ENCODE measurements around the gene GLOD4. TPM values are rescaled to one million over a fixed set of nuclear protein-coding genes. Genes with fewer than 3 reads are reported as not detected.

Gene GLOD4
- total and polyA plus RNA-seq, 7 donors: 13.5 to 29.2 (median 21.3) TPM

- no peak for ATAC-seq
- no peaks in the 10 kb centered on the region for H3K27me3 ChIP-seq (ENCODE audit: insufficient read depth in 3 of 3, low read length in 2 of 3)
- TF ChIP-seq, protein P1, sequence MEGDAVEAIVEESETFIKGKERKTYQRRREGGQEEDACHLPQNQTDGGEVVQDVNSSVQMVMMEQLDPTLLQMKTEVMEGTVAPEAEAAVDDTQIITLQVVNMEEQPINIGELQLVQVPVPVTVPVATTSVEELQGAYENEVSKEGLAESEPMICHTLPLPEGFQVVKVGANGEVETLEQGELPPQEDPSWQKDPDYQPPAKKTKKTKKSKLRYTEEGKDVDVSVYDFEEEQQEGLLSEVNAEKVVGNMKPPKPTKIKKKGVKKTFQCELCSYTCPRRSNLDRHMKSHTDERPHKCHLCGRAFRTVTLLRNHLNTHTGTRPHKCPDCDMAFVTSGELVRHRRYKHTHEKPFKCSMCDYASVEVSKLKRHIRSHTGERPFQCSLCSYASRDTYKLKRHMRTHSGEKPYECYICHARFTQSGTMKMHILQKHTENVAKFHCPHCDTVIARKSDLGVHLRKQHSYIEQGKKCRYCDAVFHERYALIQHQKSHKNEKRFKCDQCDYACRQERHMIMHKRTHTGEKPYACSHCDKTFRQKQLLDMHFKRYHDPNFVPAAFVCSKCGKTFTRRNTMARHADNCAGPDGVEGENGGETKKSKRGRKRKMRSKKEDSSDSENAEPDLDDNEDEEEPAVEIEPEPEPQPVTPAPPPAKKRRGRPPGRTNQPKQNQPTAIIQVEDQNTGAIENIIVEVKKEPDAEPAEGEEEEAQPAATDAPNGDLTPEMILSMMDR (IDR thresholded peaks at IDR 0.05): no peak
- no peaks in the 10 kb centered on the region for H3K9me3 ChIP-seq
- DNase-seq: no peak
- intact Hi-C loops (cut with DNase I): no loop called here
- peaks cover 0 to 8% of the 10 kb centered on the region in 2 donors for H3K36me3 ChIP-seq (ENCODE audit: insufficient read depth in 1 of 2, low read depth in 1 of 2)
- no peak overlapping the region for H3K4me3 ChIP-seq
- H3K27ac ChIP-seq: no peak overlapping the region
- WGBS, 3 donors: 75 to 80% (median 77%) methylated on average over 13 of the region's 13 CpGs
- H3K4me1 ChIP-seq: peaks cover 8% of the 10 kb centered on the region
These were observed 61.2 kb downstream of the GLOD4 start for GRCh38 chr17:720706-721539.

- intact Hi-C loops (cut with DNase I): no loop called here
- TF ChIP-seq, protein P1 (IDR thresholded peaks at IDR 0.05): no peak
- 93 to 94% (median 94%) methylated on average over 5 of the region's 5 CpGs for WGBS, 3 donors
These were observed 64.0 kb downstream of the GLOD4 start for GRCh38 chr17:718075-718474.

More at GRCh38 chr17:718075-718474, 64.0 kb downstream of the GLOD4 start:
- no peaks in the 10 kb centered on the region for H3K27me3 ChIP-seq (ENCODE audit: insufficient read depth in 3 of 3, low read length in 2 of 3)
- no peak for ATAC-seq
- peaks cover 0 to 8% of the 10 kb centered on the region in 2 donors for H3K36me3 ChIP-seq (ENCODE audit: insufficient read depth in 1 of 2, low read depth in 1 of 2)
- no peak overlapping the region for H3K27ac ChIP-seq
- no peak overlapping the region for H3K4me3 ChIP-seq
- H3K9me3 ChIP-seq: no peaks in the 10 kb centered on the region
- H3K4me1 ChIP-seq: peaks cover 22% of the 10 kb centered on the region
- no peak for DNase-seq

Other genes with a start within 250 kb of the GLOD4 start
- 10 to 100 TPM; 35.8 to 55.0 (median 49.1) TPM for gene VPS53, start 67.4 kb downstream of the GLOD4 start, total RNA-seq
- 10 to 100 TPM in 1 of 3 donors, 1 to 10 TPM in 2; 6.1 to 19.6 (median 7.7) TPM for gene VPS53, start 67.4 kb downstream of the GLOD4 start, polyA plus RNA-seq
- 1 to 10 TPM; 1.4 to 2.8 (median 1.7) TPM for gene TLCD3A, start 49.7 kb downstream of the GLOD4 start, total RNA-seq
- gene TLCD3A, start 49.7 kb downstream of the GLOD4 start, polyA plus RNA-seq: 1 to 10 TPM in 1 of 3 donors, under 1 TPM in 2; 0.75 to 1.5 (median 0.86) TPM
- gene GEMIN4, start 30.0 kb downstream of the GLOD4 start, total RNA-seq: 10 to 100 TPM; 11.2 to 21.9 (median 14.8) TPM
- 10 to 100 TPM in 2 of 3 donors, 1 to 10 TPM in 1; 7.2 to 12.6 (median 11.4) TPM for gene GEMIN4, start 30.0 kb downstream of the GLOD4 start, polyA plus RNA-seq
- gene MRM3, start 73 bp upstream of the GLOD4 start, total RNA-seq: 10 to 100 TPM; 17.2 to 30.1 (median 19.5) TPM
- 10 to 100 TPM; 25.9 to 36.2 (median 28.3) TPM for gene MRM3, start 73 bp upstream of the GLOD4 start, polyA plus RNA-seq
- gene NXN, start 197.5 kb upstream of the GLOD4 start, total RNA-seq: 10 to 100 TPM; 72.8 to 79.4 (median 74.1) TPM
- gene NXN, start 197.5 kb upstream of the GLOD4 start, polyA plus RNA-seq: 10 to 100 TPM; 33.4 to 92.5 (median 52.2) TPM
- 10 to 100 TPM in 3 of 4 donors, 1 to 10 TPM in 1; 8.0 to 18.0 (median 12.4) TPM for gene TIMM22, start 214.8 kb upstream of the GLOD4 start, total RNA-seq
- 10 to 100 TPM; 14.9 to 27.2 (median 21.6) TPM for gene TIMM22, start 214.8 kb upstream of the GLOD4 start, polyA plus RNA-seq

All from psoas muscle (tissue), 8 donors.